Activated effector memory CD4-positive, alpha-beta T cell treated with anti-CD3 and anti-CD28 coated beads, Interleukin-2, amount 50 U/mL, for 16 hours (primary cell): ENCODE data around the gene KCNG2.
A peak's percentile ranks its signal among the peaks of the same experiment; 100 is the strongest.

Source experiments
- DNase-seq: peaks from one replicate; pipeline ENCODE4 v3.0.0-alpha.2; 2020

KCNG2 gene

GRCh38 chr18:79889569-79889968 is 91.8 kb downstream of the KCNG2 start:
- DNase-seq, result no peak

DNA sequence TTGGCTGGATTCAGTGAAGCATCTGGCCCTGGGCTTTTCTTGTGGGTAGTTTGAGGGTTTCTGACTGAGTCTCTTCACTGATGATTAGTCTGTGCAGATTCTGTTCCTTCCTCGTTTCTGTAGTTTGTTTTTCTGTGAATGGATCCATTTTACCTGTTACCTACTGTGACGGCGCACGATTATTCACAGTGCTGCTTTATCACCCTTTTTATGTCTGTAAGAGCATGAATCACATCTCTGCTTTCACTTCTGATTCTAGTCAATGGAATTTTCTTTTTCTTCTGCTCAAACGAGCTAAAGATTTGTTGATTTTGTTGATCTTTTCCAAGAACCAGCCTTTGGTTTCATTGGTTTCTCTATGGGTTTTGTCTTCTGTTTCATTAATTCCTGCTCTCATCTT is 92.9 kb downstream of the KCNG2 start:
- DNase-seq, result no peak

- DNase-seq, result no peak
Observed at GRCh38 chr18:79896738-79897137, 99.0 kb downstream of the KCNG2 start.

DNA sequence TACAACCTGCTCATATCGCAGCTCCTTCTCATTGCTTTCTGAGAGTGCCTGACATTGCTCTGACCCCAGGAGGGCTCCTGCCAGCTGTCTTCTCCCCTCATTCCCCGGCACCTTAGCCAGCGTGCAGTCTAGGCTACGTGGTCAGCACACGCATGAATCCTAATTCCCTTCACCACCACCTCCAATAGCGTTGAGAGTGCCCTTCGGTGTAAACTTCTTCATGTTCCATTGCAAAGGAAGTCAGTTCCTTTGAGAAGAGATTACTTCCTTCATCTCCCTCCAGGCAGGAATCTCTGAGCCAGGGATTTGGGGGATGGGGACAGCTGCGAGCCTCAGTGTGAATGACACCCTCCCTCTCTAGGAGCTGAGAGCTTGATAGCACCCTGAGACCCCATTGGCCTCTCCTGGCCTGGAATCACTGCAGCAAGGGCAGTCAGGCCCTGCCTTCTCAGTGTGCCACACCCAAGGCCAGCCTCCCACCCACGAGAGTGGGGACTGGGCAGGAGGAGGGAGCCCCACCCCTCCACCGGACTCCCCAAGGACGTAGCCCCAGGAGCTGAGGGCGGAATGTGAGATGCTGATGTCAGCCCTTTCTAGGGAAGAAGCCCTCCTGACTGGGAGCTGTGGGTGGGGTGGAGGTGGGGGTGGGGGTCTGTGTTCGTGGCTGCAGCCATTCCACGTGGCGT is 100.3 kb downstream of the KCNG2 start:
- DNase-seq, result peak; percentile 16

GRCh38 chr18:79898952-79899608 is 101.3 kb downstream of the KCNG2 start:
- DNase-seq, result no peak

- no peak for DNase-seq
Observed at GRCh38 chr18:79899609-79900445, 102.1 kb downstream of the KCNG2 start.

DNA sequence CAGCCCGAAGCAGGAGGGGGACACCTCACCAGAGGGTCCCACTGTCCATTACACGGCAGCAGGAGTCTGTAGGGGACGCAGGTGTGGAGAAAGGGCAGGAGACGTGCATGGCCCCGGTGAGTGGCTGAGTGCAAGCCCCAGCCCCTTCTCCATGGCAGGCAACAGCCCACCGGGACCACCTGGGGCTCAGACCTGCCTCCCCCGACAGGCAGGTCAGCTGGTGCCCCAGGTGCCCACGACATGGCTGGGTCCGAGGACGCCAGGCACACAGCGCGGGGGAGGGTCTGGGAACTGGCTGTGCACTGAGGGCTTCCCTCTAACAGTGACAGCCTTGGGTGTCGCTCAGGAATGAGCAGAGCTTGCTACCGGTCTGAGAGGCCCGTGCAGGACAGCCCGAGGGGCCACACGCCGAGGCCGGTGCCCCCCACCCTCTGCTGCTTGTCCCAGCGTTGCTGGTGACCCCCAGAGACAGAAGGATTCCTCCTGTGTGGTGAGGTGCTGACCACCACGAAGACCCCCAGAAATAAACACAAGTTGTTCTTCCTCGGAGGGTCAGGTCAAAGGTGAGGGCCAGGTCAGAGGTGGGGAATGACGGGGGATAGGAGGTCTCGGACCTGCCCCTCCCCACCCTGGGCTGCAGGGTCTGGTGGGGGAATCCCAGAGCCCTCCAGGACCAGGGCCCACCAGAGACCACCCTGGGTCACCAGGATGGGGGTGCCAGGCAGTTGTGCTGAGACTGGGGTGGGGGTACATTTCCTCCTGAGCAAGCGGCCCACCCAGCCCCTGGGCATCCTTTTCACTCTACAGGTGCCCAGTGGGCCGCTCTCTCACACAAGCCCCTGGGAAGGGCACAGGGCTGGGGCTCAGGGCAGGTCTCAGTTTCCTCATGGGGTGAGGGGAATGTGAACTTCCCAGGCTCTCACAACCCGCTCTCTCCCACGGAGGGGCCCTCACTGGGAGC is 103.2 kb downstream of the KCNG2 start:
- no peak for DNase-seq

GRCh38 chr18:79901665-79902064 is 103.9 kb downstream of the KCNG2 start:
- no peak for DNase-seq

DNA sequence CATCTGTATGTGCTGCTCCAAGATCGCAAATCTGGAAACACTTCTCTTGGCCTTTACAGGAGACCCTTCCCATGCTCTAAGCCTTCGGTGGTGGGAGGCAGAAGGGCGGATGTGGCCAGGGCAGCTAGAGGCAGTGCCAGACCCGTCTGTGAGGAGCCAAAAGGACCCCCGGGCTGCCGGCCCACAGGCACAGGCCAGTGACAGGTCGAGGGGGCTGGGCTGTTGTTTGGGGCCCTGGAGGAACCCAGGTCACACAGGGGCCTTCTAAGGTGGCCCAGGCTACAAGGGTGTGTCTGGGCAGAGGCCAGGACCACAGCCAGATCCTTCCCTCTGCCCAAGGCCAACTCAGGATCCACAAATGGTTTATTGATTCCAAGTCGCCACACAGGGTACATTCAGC is 104.3 kb downstream of the KCNG2 start:
- no peak for DNase-seq

DNA sequence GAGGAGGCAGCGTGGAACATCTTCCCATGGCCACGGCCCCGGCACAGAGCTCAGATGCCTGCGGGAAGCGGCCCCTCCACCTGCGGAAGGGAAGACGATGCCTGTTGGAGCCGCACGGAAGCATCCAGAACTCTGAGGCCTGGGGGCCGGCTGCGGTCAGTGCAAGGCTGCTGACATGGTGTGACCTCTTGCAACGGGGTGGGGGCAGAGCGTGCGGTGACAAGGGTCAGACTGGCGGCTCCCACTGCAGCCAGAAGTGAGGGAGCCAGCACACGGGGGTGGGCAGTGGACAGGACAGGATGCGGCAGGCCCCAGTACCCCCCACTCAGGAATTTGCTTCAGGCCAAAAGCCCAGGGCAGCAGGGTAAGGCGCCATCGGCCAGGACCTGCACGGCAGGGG is 104.9 kb downstream of the KCNG2 start:
- DNase-seq, result no peak

DNA sequence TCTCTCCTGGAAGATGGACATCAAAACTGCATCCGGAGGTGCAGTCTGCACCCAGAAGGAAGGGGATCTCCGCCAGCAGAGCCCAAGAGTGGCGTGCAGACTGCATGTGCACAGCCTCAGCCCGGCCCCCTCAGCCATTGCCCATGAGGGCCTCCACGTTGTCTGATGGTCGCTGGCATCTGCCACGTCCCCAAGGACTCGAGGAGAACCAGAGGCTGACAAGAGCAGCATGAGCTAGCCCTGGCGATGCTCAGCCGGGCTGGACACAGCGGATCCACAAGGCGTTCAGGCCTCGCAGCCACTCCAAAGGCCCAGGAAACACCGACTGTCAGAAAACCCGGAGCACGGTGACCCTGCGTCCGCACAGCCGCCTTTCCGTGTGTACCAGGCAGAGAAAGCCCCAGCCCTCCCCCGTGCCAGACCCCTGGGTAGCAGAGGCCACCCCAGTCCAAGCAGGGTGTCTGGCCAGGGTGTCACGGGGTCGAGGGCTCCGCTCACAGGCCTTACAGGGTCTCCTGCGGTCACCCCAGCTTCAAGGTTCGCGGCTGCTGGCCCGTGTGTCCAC is 105.4 kb downstream of the KCNG2 start:
- peak; percentile 61 for DNase-seq

- no peak for DNase-seq
Observed at GRCh38 chr18:79903787-79904356, 106.1 kb downstream of the KCNG2 start.

DNA sequence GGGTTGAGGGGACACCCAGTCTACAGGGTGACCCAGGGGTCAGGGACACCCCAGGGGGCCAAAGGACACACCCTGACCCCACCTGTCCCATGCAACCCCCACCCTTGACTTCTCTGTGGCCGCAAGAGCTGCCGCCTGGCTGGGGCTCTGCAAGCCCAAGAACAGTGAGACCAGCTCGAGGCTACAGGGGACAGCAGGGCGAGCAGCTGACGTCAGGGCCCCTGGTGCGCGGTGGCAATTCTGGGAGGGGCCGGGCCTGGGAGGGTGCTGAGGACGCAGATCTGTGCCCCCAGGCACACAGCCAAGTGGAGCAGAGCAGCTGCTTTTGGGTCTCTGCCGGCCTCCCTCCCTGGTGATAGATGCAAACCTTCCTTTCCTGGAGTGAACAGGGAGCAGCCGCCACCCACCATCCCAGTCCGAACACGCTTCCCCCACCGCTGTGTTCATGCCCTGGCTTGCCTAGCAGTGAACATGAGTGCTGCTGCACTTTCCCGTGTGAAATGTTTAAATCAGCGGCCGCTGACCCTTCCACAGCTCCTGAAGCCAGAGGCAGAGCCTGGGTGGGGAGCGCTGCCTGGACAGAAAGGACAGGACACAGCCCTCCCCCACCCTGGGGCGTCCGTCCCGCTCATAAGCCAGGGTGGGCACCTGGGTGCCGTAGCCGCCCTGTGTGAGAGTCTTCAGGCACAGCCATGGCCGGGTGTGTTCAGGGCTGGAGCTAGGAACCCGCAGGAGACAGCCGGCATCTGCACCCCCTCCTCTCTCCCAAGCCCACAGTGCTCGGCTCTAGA is 106.8 kb downstream of the KCNG2 start:
- no peak for DNase-seq

DNA sequence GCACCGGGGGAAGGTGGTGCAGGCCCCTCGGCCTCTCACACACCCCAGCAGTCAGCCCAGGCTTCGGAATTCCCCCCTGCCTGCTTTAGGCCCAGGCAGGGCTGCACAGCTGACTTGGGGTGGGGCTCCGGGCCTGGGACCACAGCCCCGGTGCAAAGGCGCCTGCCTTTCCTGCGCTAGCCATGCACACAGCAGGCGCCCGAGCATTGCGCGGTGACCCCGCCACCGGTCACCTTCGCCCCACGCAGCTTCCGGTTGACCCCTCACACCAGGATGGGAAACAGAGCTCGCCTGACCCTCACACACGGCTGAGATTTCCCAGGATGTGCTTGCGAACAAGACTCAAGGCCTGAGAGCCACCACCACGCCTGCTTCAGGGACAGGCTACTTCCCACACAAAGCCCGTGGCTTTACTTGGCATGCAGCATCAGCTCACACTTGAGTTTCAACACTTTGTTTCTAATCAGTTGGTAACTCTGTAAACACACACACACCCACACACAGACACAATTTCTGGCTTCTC is 107.7 kb downstream of the KCNG2 start:
- DNase-seq, result no peak

- DNase-seq, result no peak
Observed at GRCh38 chr18:79905993-79906392, 108.3 kb downstream of the KCNG2 start.

DNA sequence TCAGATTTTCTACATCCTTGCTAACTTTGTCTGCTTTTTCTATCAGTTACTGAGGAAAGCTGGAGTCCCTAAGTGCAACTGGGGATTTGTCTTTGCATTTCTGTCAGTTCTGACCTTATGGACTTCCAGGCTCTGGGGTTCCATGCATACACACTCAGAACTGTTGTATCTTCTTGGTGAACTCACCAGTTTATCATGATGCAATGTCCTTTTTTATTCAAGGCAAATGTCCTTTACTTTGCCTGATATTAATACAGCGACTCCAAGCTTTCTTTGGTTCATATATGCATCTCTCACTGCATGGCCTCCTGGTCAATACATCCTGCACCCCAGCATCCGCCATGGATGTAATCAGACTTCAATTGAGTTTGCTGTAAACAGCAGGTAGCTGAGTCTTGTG is 109.0 kb downstream of the KCNG2 start:
- DNase-seq, result no peak

DNA sequence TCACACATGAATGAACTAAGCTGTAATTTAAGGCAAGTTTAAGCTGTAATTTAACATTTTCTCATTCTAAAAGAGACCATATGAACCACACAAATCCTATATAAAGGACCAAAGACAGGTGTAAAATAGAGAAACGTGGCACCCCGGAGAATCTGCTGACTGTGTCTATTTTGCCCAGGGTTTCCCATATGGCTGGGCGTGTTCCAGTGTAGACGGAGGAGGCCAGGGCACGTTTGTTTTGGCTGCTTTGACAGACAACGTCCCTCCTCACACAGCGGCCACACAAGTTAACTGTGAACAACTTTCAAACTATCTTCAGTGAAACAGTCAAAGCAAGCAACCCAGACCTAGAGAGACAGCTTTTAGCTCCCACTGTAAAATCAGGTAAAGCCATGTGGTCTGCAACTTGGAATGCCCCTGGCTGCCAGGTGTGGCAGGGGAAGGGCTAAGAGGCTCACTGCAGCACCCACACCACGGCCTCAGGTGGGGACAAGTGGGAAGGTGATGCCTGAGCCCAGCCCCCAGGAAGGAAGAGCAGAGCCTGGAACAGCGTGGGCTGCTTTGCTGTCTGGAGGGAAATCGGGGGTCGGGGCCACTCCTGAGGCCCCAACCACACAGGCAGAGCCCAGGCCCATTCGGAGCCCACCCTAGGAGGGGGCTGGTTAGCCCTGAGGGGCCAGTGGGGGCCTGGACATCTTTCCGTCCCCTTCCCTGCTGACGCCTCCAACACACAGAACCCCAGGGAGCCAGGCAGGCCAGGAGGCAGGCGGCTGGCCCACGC is 113.0 kb downstream of the KCNG2 start:
- peak; percentile 13 for DNase-seq

DNA sequence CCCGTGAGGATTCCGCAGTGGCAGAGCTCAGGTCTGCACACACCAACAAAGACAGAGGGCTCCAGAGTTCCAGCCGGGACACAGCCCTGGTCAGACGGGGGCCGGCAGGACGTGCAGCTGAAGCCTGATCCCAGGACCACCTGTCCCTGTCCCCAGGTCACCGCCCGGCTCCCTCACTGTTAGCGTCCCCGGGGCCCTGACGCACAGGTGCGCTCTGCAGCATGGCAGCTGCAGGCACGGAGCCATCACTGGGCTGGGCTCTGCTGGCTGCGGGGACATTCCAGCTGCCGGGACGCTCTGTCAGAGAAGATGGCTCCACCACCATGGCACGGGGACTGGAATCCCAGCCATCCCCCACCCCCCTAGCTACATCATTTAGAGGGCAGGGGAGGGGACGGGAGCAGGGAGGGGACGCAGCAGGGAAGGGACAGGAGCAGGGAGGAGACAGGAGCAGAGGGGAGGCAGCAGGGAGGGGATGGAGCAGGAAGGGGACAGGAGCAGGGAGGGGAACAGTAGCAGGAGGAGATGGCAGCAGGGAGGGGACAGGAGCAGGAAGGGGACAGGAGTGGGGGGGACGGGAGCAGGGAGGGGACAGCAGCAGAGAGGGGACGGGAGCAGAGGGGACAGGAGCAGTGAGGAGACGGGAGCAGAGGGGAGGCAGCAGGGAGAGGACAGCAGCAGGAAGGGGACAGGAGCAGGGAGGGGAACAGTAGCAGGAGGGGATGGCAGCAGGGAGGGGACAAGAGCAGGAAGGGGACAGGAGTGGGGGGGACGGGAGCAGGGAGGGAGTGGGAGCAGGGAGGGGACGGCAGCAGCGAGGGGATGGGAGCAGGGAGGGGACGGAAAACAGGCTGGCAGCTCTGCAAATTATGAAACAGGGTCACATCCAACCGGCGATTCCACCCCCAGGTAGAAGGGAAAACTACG is 113.9 kb downstream of the KCNG2 start:
- peak; percentile 38 for DNase-seq
